ENCODE results near the gene XPR1.

GRCh38 chr1:180644526-180645192, 12.8 kb downstream of the XPR1 start:
- TF ChIP-seq CTCF (IDR thresholded peaks at IDR 0.05; ENCODE audit: insufficient read depth, low read depth, low read length) (no peak), EZH2 (IDR thresholded peaks at IDR 0.05; ENCODE audit: insufficient read depth, low read length) (no peak)
